T-helper 2 cell (primary cell): ENCODE measurements around the gene NOTCH2NLA.
"Not testable (repeated sequence)": the region's sequence is repeated elsewhere in the genome, so short reads cannot be mapped to it uniquely, and the experiment has no call there.

Experiments
- DNase-seq, 5 experiments: peaks; one replicate each; pipeline versions ENCODE4 v3.0.0 to v3.0.0-alpha.2; 2012 to 2022

NOTCH2NLA gene

DNA sequence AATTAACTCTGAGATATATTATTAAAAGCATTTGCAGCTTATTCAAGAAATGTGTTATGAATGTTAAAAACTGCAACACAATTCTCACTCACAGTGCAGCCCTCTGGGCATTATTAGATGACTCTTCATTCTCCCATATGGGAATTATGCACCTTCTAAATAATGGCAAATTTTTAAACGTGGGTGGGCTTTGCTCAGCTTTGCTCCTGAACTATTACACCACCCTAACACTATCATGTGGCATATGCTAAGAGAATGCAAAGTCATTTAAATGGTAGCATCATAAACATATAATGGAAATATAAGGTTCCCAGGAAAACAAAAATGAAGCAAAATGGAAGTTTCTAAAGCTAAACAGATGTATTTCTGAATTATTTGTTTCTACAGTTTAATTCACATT, 61.5 kb downstream of the NOTCH2NLA start:
- not testable (repeated sequence) for DNase-seq

DNA sequence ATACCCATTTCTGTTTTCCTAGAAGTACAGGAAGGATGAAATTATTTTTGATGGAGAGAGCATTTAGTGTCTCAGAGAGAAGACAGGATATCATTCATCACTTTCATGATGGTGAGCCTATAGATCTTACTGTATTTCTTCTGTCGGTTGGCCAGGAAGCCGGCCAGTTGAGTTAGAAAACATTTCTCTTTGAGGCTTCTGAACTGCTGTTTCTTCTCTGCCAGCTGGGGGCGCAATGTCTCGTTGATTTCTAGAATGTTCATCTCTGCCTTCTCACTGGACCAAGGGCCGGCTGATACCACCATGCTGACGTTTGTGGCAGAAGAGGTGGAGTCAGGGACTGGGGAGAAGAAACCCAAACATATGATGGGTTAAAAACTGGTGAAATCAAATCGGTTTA, 84.4 kb downstream of the NOTCH2NLA start, which contains the start of gene NBPF10:
TSS of gene NBPF10 (minus strand) at position 340 of the 400 bp plus-strand sequence. CDS start at position 305, 35 bp downstream.
- peak in 1 of 5 experiments; percentile 1 for DNase-seq
